MM.1S (cell line): ENCODE results near the gene ZBTB7C.

ENCODE experiments used
- CTCF ChIP-seq: fragments of 300-600 bp; sonication (generic); IDR thresholded peaks from 2 replicates; pipeline ENCODE4 v1.5.1; 2016; ENCODE audit warnings: antibody characterized with exemption, low read length, mixed read lengths
- EZH2phosphoT487 ChIP-seq: fragments of 300-600 bp; sonication (generic); IDR thresholded peaks from 2 replicates; pipeline ENCODE4 v1.6.1; 2018; ENCODE audit warnings: antibody characterized with exemption, low read length

- TF ChIP-seq CTCF: no peak
- no peak for TF ChIP-seq EZH2phosphoT487
Measured at GRCh38 chr18:48024009-48024512, 385.1 kb downstream of the ZBTB7C start.
